Measurements from ENCODE around the gene MRPL20. TPM values are rescaled to one million over a fixed set of nuclear protein-coding genes. Genes with fewer than 3 reads are reported as not detected.

The MRPL20 gene
- total RNA-seq, 4 donors from 2014 or later = 87.9 to 222 (median 116) TPM

GRCh38 chr1:1360506-1361169 lies 46.5 kb downstream of the MRPL20 start:
- TF ChIP-seq, protein P1, sequence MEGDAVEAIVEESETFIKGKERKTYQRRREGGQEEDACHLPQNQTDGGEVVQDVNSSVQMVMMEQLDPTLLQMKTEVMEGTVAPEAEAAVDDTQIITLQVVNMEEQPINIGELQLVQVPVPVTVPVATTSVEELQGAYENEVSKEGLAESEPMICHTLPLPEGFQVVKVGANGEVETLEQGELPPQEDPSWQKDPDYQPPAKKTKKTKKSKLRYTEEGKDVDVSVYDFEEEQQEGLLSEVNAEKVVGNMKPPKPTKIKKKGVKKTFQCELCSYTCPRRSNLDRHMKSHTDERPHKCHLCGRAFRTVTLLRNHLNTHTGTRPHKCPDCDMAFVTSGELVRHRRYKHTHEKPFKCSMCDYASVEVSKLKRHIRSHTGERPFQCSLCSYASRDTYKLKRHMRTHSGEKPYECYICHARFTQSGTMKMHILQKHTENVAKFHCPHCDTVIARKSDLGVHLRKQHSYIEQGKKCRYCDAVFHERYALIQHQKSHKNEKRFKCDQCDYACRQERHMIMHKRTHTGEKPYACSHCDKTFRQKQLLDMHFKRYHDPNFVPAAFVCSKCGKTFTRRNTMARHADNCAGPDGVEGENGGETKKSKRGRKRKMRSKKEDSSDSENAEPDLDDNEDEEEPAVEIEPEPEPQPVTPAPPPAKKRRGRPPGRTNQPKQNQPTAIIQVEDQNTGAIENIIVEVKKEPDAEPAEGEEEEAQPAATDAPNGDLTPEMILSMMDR (IDR thresholded peaks at IDR 0.05; ENCODE audit: low read depth) = no peak

- TF ChIP-seq, protein P1 (IDR thresholded peaks at IDR 0.05; ENCODE audit: low read depth) = no peak
Observed at GRCh38 chr1:1359664-1360468, 47.2 kb downstream of the MRPL20 start.

DNA sequence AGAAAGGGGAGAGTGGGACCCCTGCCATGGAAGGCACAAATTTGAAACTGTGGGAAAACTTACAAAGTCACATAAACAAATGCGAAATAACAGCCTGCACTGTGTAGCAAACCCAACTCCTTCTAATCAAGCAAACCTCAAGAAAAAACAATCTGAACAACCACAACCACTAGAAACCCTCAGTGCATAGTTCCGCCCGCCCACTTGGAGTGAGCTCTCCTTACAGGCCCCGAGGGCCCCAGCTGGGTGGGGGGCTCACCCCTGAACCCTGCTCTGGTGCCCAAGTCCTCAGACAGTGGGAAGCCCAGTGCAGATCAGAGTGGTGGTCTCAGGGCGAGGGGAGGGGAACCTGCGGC lies 47.8 kb downstream of the MRPL20 start:
- TF ChIP-seq, protein P1 (IDR thresholded peaks at IDR 0.05; ENCODE audit: low read depth) = no peak

GRCh38 chr1:1358433-1359271 lies 48.4 kb downstream of the MRPL20 start, which contains the start of gene MXRA8:
Gene MXRA8 (minus strand): TSS chr1:1358555. CDS start chr1:1358504, 51 bp downstream.
- TF ChIP-seq, protein P1 (IDR thresholded peaks at IDR 0.05; ENCODE audit: low read depth) = no peak

GRCh38 chr1:1357871-1358432 lies 49.1 kb downstream of the MRPL20 start:
- TF ChIP-seq, protein P1 (IDR thresholded peaks at IDR 0.05; ENCODE audit: low read depth) = no peak

GRCh38 chr1:1356796-1357401 lies 50.2 kb downstream of the MRPL20 start:
- TF ChIP-seq, protein P1 (IDR thresholded peaks at IDR 0.05; ENCODE audit: low read depth) = no peak
